ENCODE results near the gene OR51B5. TPM values are rescaled to one million over a fixed set of nuclear protein-coding genes. Genes with fewer than 3 reads are reported as not detected.
"Not testable (repeated sequence)": the region's sequence is repeated elsewhere in the genome, so short reads cannot be mapped to it uniquely, and the experiment has no call there.

The OR51B5 gene
- total RNA-seq, 2 experiments from 2014 or later: not detected

DNA sequence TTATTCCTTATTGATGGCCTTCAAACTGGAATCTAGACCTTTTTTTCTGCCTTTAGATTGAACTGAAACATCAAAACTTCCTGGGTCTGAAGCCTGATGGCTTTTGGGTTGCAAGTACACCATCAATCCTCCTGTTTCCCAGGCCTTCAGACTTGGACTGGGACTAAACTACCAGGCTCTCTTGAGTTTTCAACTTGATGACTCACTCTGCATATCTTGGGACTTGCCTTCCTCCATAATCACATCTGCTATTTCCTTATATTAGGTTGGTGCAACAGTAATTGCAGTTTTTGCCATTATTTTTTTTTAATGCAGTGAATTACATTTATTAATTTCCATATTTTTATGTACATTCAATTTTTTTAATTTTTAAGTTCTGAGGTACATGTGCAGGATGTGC is 7.0 kb downstream of the OR51B5 start:
- no peaks in the 10 kb centered on the region for H3K9me3 Mint-ChIP-seq
- no peak for DNase-seq
- H3K27me3 Mint-ChIP-seq: peaks cover 4% of the 10 kb centered on the region
- TF ChIP-seq, protein P1, sequence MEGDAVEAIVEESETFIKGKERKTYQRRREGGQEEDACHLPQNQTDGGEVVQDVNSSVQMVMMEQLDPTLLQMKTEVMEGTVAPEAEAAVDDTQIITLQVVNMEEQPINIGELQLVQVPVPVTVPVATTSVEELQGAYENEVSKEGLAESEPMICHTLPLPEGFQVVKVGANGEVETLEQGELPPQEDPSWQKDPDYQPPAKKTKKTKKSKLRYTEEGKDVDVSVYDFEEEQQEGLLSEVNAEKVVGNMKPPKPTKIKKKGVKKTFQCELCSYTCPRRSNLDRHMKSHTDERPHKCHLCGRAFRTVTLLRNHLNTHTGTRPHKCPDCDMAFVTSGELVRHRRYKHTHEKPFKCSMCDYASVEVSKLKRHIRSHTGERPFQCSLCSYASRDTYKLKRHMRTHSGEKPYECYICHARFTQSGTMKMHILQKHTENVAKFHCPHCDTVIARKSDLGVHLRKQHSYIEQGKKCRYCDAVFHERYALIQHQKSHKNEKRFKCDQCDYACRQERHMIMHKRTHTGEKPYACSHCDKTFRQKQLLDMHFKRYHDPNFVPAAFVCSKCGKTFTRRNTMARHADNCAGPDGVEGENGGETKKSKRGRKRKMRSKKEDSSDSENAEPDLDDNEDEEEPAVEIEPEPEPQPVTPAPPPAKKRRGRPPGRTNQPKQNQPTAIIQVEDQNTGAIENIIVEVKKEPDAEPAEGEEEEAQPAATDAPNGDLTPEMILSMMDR (IDR thresholded peaks at IDR 0.05): no peak
- no peak overlapping the region for H3K4me3 Mint-ChIP-seq
- no peak overlapping the region for H3K27ac Mint-ChIP-seq
- intact Hi-C loops (cut with micrococcal nuclease): no loop called here
- CTCF ChIA-PET: no interaction called here
- POLR2A ChIA-PET: interaction anchor here (0.6 kb wide), 1 partner anchor 196 kb away, joined by 3 read pairs; no protein-coding TSS in a partner anchor
- ATAC-seq: no peak
- H3K36me3 Mint-ChIP-seq (ENCODE audit: low read depth): no peaks in the 10 kb centered on the region
- H3K4me1 Mint-ChIP-seq (ENCODE audit: low read depth): no peaks in the 10 kb centered on the region

DNA sequence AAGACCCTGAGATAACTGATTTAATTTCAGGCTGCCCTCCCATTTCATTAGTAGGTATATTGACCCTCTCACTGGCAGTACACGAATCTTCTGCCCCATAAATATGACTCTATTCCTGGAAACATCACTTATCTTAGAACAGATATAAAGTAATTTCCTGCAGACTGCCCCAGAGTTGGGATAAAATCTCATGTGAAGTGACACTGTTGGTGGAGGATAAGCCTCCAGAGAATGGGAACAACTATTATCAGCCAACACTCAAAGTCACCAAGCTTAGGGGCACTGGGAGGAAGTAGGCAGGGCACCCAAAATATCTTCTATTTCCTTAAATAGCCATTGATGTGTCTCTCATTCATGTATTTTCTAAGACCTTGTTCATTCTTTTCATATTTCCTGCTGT is 8.2 kb downstream of the OR51B5 start:
- ATAC-seq (no peak), DNase-seq (no peak)
- peaks cover 2% of the 10 kb centered on the region for H3K27me3 Mint-ChIP-seq
- ChIA-PET CTCF (no interaction called here), POLR2A (no interaction called here)
- intact Hi-C loops (cut with micrococcal nuclease): no loop called here
- H3K4me1 Mint-ChIP-seq (ENCODE audit: low read depth): no peaks in the 10 kb centered on the region
- H3K4me3 Mint-ChIP-seq: no peak overlapping the region
- no peak overlapping the region for H3K27ac Mint-ChIP-seq
- no peaks in the 10 kb centered on the region for H3K36me3 Mint-ChIP-seq (ENCODE audit: low read depth)
- TF ChIP-seq, protein P1 (IDR thresholded peaks at IDR 0.05): no peak
- H3K9me3 Mint-ChIP-seq: no peaks in the 10 kb centered on the region

DNA sequence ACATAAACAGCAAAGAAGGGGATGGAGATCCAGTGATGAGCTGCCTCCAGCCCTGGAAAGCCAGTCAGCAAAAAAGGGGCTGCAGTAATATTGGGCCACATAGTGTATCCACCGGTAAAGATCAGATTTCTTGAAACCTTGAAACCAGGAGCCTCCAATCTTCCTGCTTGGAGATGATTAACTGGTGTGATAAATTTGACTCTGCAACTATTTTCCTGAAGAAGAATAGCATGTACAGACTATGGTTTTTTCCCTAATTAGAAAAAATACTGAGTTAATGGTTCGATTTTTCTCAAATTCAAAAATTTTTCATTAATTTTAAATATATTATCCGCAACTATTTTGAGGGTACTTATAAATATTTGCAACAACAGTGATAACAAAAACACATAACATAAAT is 19.1 kb downstream of the OR51B5 start, which contains the start of gene OR51B2:
TSS of gene OR51B2 (minus strand) at position 101 of the 400 bp plus-strand sequence. CDS start at position 101, 0 bp downstream.
- Mint-ChIP-seq H3K9me3 (no peaks in the 10 kb centered on the region), H3K27ac (no peak within 1 kb of the TSS), H3K4me1 (ENCODE audit: low read depth) (no peaks in the 10 kb centered on the region), H3K27me3 (no peaks in the 10 kb centered on the region), H3K36me3 (ENCODE audit: low read depth) (no peaks in the 10 kb centered on the region), H3K4me3 (no peak within 1 kb of the TSS)
- no peak for DNase-seq
- TF ChIP-seq, protein P1 (IDR thresholded peaks at IDR 0.05): no peak
- ATAC-seq: no peak
- ChIA-PET POLR2A (no interaction called here), CTCF (no interaction called here)
- intact Hi-C loops (cut with micrococcal nuclease): no loop called here

DNA sequence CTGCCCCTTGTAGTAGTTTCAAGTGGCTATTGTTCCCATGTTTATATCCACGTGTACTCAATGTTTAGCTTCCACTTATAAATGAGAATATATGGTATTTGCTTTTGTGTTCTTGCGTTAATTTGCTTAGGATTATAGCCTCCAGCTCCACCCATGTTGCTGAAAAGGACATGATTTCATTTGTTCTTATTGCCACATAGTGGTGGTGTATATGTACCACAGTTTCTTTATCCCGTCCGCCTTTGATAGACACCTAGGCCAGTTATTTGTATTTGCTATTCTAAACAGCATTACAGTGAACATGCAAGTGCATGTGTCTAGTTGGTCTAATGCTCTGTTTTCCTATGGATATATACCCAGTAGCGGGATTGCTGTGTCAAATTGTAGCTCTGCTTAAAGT is 26.0 kb downstream of the OR51B5 start:
- POLR2A ChIA-PET: no interaction called here
- no peak for ATAC-seq

DNA sequence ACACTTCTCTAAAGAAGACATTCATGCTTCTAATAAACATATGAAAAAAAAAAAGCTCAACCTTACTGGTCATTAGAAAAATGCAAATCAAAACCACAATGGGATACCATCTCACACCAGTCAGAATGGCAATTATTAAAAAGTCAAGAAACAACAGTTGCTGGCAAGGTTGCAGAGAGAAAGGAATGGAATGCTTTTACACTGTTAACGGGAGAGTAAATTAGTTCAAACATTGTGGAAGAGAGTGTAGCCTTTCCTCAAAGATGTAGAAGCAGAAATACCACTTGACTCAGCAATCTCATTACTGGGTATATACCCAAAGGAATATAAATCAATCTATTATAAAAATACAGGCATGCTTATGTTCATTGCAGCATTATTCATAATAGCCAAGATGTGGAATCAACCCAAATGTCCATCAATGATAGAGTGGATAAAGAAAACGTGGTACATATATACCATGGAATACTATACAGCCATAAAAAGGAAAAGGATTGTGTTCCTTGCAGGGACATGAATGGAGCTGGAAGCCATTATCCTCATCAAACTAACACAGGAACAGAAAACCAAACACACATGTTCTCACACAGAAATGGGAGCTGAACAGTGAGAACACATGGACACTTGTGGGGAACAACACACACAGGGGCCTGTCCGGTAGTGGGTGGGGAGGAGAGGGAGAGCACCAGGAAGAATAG is 29.8 kb downstream of the OR51B5 start:
- H3K4me3 Mint-ChIP-seq; H3K27me3 Mint-ChIP-seq; intact Hi-C loops (cut with micrococcal nuclease); H3K4me1 Mint-ChIP-seq (ENCODE audit: low read depth); DNase-seq; H3K9me3 Mint-ChIP-seq; H3K27ac Mint-ChIP-seq; CTCF ChIA-PET; H3K36me3 Mint-ChIP-seq (ENCODE audit: low read depth); ATAC-seq; POLR2A ChIA-PET: not testable (repeated sequence)

More for the DNA sequence above, 26.0 kb downstream of the OR51B5 start:
- no peak overlapping the region for H3K4me3 Mint-ChIP-seq
- no peaks in the 10 kb centered on the region for H3K9me3 Mint-ChIP-seq
- no peaks in the 10 kb centered on the region for H3K36me3 Mint-ChIP-seq (ENCODE audit: low read depth)
- no peaks in the 10 kb centered on the region for H3K4me1 Mint-ChIP-seq (ENCODE audit: low read depth)
- TF ChIP-seq, protein P1 (IDR thresholded peaks at IDR 0.05): no peak
- H3K27ac Mint-ChIP-seq: no peak overlapping the region
- H3K27me3 Mint-ChIP-seq: peaks cover 2% of the 10 kb centered on the region
- CTCF ChIA-PET: no interaction called here
- intact Hi-C loops (cut with micrococcal nuclease): no loop called here
- no peak for DNase-seq
